DND-41 (cell line): Measurements from ENCODE around the gene RBMX.

Experiments
- ATAC-seq: fragments of 200-7000 bp; cut with Tn5 transposase; 3 replicates; pipeline ENCODE4 v1.9.1; 2021; ENCODE audit warnings: low read depth; ENCODE audit not compliant: insufficient read depth
- DNase-seq: peaks from one replicate; pipeline ENCODE4 v3.0.0-alpha.2; 2020
- H2AFZ ChIP-seq: 2 replicates; pipeline ENCODE4 v1.6.0; 2012; ENCODE audit warnings: low read depth, low read length
- H3K27ac ChIP-seq: 2 replicates; pipeline ENCODE4 v1.5.1; 2012; ENCODE audit warnings: low read length, inconsistent platforms
- H3K27me3 ChIP-seq: fragments of 200-600 bp; sonication (generic); 2 replicates; pipeline ENCODE4 v1.6.0; 2012; ENCODE audit warnings: low read length, mild to moderate bottlenecking, inconsistent platforms; ENCODE audit not compliant: insufficient read depth, poor library complexity
- H3K36me3 ChIP-seq: 2 replicates; pipeline ENCODE4 v1.5.1; 2012; ENCODE audit warnings: low read length, inconsistent platforms; ENCODE audit not compliant: insufficient read depth
- H3K4me1 ChIP-seq: 2 replicates; pipeline ENCODE4 v1.5.1; 2012; ENCODE audit warnings: mild to moderate bottlenecking, low read length; ENCODE audit not compliant: insufficient read depth
- H3K4me2 ChIP-seq: 2 replicates; pipeline ENCODE4 v1.6.0; 2012; ENCODE audit warnings: mild to moderate bottlenecking, moderate library complexity, low read length, inconsistent platforms; ENCODE audit not compliant: insufficient read depth
- H3K4me3 ChIP-seq, 2 experiments: fragments of 200-600 bp in 1 of 2; shearing (Covaris generic) in 1 of 2; 2 replicates each; pipeline ENCODE4 v1.5.1; 2012 to 2016; ENCODE audit warnings: inconsistent platforms in 2 of 2, low read length in 2 of 2, mild to moderate bottlenecking in 2 of 2, low read depth in 1 of 2, moderate library complexity in 1 of 2
- H3K79me2 ChIP-seq: 2 replicates; pipeline ENCODE4 v1.6.0; 2012; ENCODE audit warnings: low read length, inconsistent platforms; ENCODE audit not compliant: insufficient read depth
- H3K9ac ChIP-seq: 2 replicates; pipeline ENCODE4 v1.6.0; 2012; ENCODE audit warnings: low read depth, mild to moderate bottlenecking, inconsistent platforms, low read length, moderate library complexity
- H3K9me3 ChIP-seq: 2 replicates; pipeline ENCODE4 v1.5.1; 2012; ENCODE audit warnings: low read length, moderate library complexity, mild to moderate bottlenecking, inconsistent platforms; ENCODE audit not compliant: insufficient read depth, severe bottlenecking
- H4K20me1 ChIP-seq: 2 replicates; pipeline ENCODE4 v1.6.0; 2012; ENCODE audit warnings: low read length; ENCODE audit not compliant: insufficient read depth
- CTCF ChIP-seq: IDR thresholded peaks from 2 replicates; pipeline ENCODE4 v1.5.1; 2012; ENCODE audit warnings: borderline replicate concordance, low read length, moderate library complexity, mild to moderate bottlenecking; ENCODE audit not compliant: poor library complexity, severe bottlenecking; ENCODE audit errors: extremely low read depth
- EZH2 ChIP-seq: IDR thresholded peaks from 3 replicates; pipeline ENCODE4 v1.6.1; 2012; ENCODE audit warnings: borderline replicate concordance, low read depth, mild to moderate bottlenecking, moderate library complexity, low read length, inconsistent platforms; ENCODE audit not compliant: severe bottlenecking

Gene RBMX

DNA sequence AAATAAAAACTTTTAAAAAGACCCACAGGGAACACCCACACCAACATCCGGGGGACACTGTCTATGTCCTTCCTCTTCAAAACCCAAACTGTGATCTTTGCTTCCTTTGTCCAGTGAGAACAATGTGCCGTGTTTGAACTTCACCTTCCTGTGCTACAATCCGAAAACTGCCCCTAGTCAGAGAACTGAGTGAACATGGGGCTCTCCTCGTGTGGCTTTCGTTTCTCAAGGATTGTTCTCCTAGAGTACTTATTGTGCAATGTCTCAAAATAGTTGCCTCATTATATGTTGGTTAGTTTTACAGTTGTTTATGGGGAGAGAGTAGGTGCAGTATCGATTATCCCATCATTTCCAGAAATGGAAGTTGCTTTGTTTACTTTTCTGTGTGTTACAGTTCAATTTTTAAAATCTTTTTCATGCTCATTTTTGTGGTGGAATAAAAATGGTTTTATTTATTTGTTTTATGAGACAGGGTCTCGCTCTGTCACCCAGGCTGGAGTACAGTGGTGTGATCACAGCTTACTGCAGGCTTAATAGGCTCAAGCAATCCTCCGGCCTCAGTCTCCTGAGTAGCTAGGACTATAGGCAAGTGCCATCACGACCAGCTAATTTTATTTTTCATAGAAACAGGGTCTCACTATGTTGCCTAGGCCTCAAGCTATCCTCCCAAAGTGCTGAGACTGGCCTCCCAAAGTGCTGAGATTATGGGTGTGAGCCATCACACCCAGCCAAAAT is 29.9 kb downstream of the RBMX start:
- Histone ChIP-seq H4K20me1 (no peaks in the 10 kb centered on the region), H3K27me3 (no peaks in the 10 kb centered on the region), H3K4me3 (no peak overlapping the region), H3K79me2 (no peaks in the 10 kb centered on the region), H3K4me2 (no peak overlapping the region), H3K9ac (no peak overlapping the region), H3K27ac (no peak overlapping the region), H2AFZ (no peak overlapping the region), H3K36me3 (peaks cover 20% of the 10 kb centered on the region), H3K4me1 (no peaks in the 10 kb centered on the region), H3K9me3 (no peaks in the 10 kb centered on the region)
- no peak for ATAC-seq
- DNase-seq: no peak
- no peak for TF ChIP-seq CTCF
- TF ChIP-seq EZH2: no peak

GRCh38 chrX:136849395-136849794 is 31.1 kb downstream of the RBMX start:
- Histone ChIP-seq H3K27me3 (no peaks in the 10 kb centered on the region), H3K4me2 (no peak overlapping the region), H2AFZ (no peak overlapping the region), H3K4me3 (no peak overlapping the region), H3K36me3 (peaks cover 18% of the 10 kb centered on the region), H3K9ac (no peak overlapping the region), H3K4me1 (no peaks in the 10 kb centered on the region), H3K79me2 (no peaks in the 10 kb centered on the region), H3K27ac (no peak overlapping the region), H3K9me3 (no peaks in the 10 kb centered on the region), H4K20me1 (no peaks in the 10 kb centered on the region)
- TF ChIP-seq EZH2: no peak
- TF ChIP-seq CTCF: no peak
- no peak for ATAC-seq
- no peak for DNase-seq

DNA sequence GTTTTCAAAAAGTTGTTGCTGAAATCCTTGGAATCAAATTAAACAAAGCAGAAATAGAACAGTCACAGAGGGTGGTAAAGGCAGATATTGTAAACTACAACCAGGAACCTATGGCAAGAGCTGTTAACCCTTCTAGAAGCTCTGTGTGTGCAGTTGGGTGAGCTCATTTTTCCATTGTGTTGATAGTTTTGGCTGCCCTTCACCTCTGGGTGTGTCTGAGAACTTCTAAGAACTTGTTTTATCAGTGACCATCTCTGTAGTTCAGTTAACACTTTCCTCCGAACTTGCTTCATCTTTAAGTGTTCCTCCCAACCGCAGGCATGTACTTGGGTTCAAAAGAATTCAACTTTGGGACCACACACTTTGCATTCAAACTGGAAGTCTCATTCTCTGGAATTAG is 32.7 kb downstream of the RBMX start:
- Histone ChIP-seq H3K9me3 (no peaks in the 10 kb centered on the region), H3K4me3 (no peak overlapping the region), H2AFZ (no peak overlapping the region), H3K36me3 (peaks cover 14% of the 10 kb centered on the region), H4K20me1 (no peaks in the 10 kb centered on the region), H3K9ac (no peak overlapping the region), H3K4me2 (no peak overlapping the region), H3K27ac (no peak overlapping the region), H3K4me1 (no peaks in the 10 kb centered on the region), H3K27me3 (no peaks in the 10 kb centered on the region), H3K79me2 (no peaks in the 10 kb centered on the region)
- no peak for TF ChIP-seq CTCF
- no peak for TF ChIP-seq EZH2
- ATAC-seq: no peak
- no peak for DNase-seq
